ENCODE results near the gene CTSF. TPM values are rescaled to one million over a fixed set of nuclear protein-coding genes. Genes with fewer than 3 reads are reported as not detected.

The CTSF gene
- total and polyA plus RNA-seq, 2 of the 13 experiments (the other 11 are each of a cell fraction or from before 2014, with no cell fraction given) = not detected

GRCh38 chr11:66592457-66593302 lies 24.3 kb upstream of the CTSF start, which contains the start of the genes CCDC87 and CCS (continued):
- TF ChIP-seq ZBTB7A (CRISPR knock-in tag; IDR thresholded peaks at IDR 0.05) = no peak
- peak; percentile 72; the same call in 1 of the 2 replicates for TF ChIP-seq ZNF34 (CRISPR knock-in tag; IDR thresholded peaks at IDR 0.05; ENCODE audit: borderline replicate concordance)
- peak; percentile 95 for TF ChIP-seq POLR2G (IDR thresholded peaks at IDR 0.05; ENCODE audit: low read depth, low read length)
- 0 out of 2 replicates have a peak, but pooled peaks have one; percentile 0 for TF ChIP-seq ZNF136 (CRISPR knock-in tag; IDR thresholded peaks at IDR 0.05; ENCODE audit: low read depth)
- TF ChIP-seq, protein P1, sequence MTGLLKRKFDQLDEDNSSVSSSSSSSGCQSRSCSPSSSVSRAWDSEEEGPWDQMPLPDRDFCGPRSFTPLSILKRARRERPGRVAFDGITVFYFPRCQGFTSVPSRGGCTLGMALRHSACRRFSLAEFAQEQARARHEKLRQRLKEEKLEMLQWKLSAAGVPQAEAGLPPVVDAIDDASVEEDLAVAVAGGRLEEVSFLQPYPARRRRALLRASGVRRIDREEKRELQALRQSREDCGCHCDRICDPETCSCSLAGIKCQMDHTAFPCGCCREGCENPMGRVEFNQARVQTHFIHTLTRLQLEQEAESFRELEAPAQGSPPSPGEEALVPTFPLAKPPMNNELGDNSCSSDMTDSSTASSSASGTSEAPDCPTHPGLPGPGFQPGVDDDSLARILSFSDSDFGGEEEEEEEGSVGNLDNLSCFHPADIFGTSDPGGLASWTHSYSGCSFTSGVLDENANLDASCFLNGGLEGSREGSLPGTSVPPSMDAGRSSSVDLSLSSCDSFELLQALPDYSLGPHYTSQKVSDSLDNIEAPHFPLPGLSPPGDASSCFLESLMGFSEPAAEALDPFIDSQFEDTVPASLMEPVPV (CRISPR knock-in tag; IDR thresholded peaks at IDR 0.05) = peak; percentile 91; the same call in 1 of the 2 replicates
- 0 out of 2 replicates have a peak, but pooled peaks have one; percentile 15 for TF ChIP-seq CAMTA2 (CRISPR knock-in tag; IDR thresholded peaks at IDR 0.05; ENCODE audit: borderline replicate concordance)
- no peak for TF ChIP-seq ZNF737 (CRISPR knock-in tag; IDR thresholded peaks at IDR 0.05; ENCODE audit: borderline replicate concordance)
- TF ChIP-seq FOXK1 (CRISPR knock-in tag; IDR thresholded peaks at IDR 0.05; ENCODE audit: borderline replicate concordance, low read depth) = peak; percentile 64; the same call in 1 of the 2 replicates
- no peak for TF ChIP-seq ZSCAN29 (CRISPR knock-in tag; conservative IDR thresholded peaks at IDR 0.05)
- no peak; the same call in 1 of the 2 replicates for TF ChIP-seq KDM5A (IDR thresholded peaks at IDR 0.05; ENCODE audit: borderline replicate concordance, low read length)
- no peak for TF ChIP-seq PRPF4 (IDR thresholded peaks at IDR 0.05; ENCODE audit: low read depth, low read length, poor library complexity, severe bottlenecking)
- TF ChIP-seq ZNF580 (CRISPR knock-in tag; IDR thresholded peaks at IDR 0.05; ENCODE audit: borderline replicate concordance, low read depth) = peak; percentile 82; the same call in 1 of the 2 replicates
- TF ChIP-seq, protein P2, sequence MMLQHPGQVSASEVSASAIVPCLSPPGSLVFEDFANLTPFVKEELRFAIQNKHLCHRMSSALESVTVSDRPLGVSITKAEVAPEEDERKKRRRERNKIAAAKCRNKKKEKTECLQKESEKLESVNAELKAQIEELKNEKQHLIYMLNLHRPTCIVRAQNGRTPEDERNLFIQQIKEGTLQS (CRISPR knock-in tag; IDR thresholded peaks at IDR 0.05) = no peak; the same call in 1 of the 2 replicates
- no peak for TF ChIP-seq MEIS1 (CRISPR knock-in tag; IDR thresholded peaks at IDR 0.05; ENCODE audit: borderline replicate concordance)
- TF ChIP-seq NPAS2 (CRISPR knock-in tag; IDR thresholded peaks at IDR 0.05; ENCODE audit: borderline replicate concordance) = no peak
- no peak for TF ChIP-seq ZKSCAN1 (IDR thresholded peaks at IDR 0.05; ENCODE audit: low read length)
- TF ChIP-seq, protein P3, sequence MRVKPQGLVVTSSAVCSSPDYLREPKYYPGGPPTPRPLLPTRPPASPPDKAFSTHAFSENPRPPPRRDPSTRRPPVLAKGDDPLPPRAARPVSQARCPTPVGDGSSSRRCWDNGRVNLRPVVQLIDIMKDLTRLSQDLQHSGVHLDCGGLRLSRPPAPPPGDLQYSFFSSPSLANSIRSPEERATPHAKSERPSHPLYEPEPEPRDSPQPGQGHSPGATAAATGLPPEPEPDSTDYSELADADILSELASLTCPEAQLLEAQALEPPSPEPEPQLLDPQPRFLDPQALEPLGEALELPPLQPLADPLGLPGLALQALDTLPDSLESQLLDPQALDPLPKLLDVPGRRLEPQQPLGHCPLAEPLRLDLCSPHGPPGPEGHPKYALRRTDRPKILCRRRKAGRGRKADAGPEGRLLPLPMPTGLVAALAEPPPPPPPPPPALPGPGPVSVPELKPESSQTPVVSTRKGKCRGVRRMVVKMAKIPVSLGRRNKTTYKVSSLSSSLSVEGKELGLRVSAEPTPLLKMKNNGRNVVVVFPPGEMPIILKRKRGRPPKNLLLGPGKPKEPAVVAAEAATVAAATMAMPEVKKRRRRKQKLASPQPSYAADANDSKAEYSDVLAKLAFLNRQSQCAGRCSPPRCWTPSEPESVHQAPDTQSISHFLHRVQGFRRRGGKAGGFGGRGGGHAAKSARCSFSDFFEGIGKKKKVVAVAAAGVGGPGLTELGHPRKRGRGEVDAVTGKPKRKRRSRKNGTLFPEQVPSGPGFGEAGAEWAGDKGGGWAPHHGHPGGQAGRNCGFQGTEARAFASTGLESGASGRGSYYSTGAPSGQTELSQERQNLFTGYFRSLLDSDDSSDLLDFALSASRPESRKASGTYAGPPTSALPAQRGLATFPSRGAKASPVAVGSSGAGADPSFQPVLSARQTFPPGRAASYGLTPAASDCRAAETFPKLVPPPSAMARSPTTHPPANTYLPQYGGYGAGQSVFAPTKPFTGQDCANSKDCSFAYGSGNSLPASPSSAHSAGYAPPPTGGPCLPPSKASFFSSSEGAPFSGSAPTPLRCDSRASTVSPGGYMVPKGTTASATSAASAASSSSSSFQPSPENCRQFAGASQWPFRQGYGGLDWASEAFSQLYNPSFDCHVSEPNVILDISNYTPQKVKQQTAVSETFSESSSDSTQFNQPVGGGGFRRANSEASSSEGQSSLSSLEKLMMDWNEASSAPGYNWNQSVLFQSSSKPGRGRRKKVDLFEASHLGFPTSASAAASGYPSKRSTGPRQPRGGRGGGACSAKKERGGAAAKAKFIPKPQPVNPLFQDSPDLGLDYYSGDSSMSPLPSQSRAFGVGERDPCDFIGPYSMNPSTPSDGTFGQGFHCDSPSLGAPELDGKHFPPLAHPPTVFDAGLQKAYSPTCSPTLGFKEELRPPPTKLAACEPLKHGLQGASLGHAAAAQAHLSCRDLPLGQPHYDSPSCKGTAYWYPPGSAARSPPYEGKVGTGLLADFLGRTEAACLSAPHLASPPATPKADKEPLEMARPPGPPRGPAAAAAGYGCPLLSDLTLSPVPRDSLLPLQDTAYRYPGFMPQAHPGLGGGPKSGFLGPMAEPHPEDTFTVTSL (CRISPR knock-in tag; IDR thresholded peaks at IDR 0.05; ENCODE audit: borderline replicate concordance) = peak; percentile 32; the same call in 1 of the 2 replicates
- peak; percentile 59; the same call in 1 of the 2 replicates for TF ChIP-seq SPEN (CRISPR knock-in tag; IDR thresholded peaks at IDR 0.05; ENCODE audit: low read depth)
- peak in 1 of 2 experiments; percentile 83; a peak in 2 of 4 replicates for TF ChIP-seq KLF16 (CRISPR knock-in tag; IDR thresholded peaks at IDR 0.05)
- 0 out of 2 replicates have a peak, but pooled peaks have one; percentile 28 for TF ChIP-seq BRD4 (CRISPR knock-in tag; IDR thresholded peaks at IDR 0.05)
